GM18861 (cell line): ENCODE results near the gene SHROOM1.

Experiments used
- ATAC-seq: cut with Tn5 transposase; IDR thresholded peaks from one replicate; pipeline ENCODE4 v1.9.1; 2021; ENCODE audit not compliant: unreplicated experiment

SHROOM1 gene

DNA sequence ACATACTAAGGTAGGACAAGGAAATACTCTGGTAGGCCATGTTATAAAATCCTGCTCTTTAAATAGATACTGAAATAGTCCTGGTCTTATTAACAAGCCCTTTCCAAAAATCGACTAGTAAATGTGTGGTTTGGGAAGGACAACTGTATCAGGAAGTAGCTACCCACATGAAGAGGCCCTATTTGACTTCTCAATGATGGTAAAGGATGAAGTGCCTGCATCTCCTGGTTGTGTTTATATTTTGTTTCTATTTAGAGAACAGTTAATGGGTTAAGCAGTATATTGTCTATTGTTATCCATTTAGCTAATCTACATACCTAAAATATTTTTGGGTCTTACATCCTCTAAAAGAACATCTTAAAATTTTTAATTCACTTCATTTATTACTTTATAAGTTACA is 23.3 kb upstream of the SHROOM1 start:
- no peak for ATAC-seq

DNA sequence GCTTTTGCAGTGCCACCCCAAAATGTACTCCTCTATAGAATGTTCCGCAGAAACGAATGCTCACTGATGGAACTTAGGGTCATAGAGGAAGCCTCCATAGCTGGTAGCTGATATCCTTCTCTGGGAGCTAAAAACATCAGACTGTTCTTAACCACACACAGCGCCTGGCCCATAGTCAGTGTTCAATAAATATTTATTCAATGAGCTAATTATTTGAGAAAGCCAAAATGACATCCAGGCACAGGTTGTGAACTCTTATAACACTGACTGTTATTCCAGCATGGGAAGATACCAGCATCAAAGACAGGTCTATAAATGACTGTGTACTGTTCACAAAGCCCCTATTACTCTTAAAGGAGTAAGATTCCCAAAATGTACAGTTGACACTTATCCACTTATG is 22.9 kb upstream of the SHROOM1 start:
- no peak for ATAC-seq

DNA sequence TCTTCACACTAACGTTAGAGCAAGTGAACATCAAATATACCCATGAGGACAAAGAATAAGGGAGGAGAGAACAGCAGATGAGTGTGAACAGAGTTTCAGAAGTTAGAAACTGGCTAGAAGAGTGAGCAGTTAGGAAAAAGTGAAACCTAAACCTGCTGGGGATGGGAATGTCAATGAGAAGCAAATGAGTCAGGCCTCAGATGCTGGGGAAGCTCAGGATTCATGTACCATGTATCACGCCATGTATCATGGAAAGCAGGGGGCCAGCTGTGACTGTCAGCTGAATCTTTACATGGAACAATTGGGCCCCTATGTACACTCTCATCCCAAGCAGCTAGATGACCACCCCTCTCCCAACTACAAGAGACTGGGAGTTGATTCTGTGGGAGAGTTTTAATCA is 19.6 kb upstream of the SHROOM1 start:
- no peak for ATAC-seq

DNA sequence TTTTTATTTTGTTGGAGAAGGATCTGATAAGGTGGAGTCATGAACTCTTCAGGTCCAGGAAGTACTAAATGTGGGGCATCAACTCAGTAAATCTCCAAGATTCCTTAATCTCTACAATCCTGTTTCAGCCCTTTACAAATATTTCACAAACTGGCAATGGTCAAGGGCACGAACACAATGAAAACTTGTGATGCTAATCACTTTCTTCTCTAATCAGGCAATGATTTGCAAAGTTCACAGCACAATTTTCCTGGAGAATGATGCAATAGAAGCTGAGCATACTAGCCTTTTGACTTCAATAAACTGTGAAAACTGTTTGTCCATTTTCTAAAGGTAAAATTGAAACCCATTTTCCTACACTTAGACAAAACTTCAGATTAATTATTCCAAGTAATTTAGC is 18.9 kb upstream of the SHROOM1 start:
- ATAC-seq: no peak

DNA sequence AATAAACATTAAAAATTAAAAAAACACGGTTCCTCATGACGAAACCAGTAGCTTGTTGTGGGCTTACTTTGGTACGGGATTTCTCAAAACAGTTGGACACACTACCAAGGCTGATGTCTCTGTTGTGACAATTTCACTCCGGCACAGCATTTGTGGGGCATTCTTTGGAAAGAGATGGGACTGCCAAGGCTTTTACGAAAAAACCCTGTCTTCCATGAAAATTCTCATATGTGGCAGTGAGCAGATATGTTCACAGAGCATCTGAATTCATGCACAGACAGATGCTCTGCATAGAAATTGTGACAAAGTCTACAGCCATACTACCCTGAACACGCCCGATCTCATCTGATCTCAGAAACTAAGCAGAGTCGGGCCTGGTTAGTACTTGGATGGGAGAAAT is 17.8 kb upstream of the SHROOM1 start:
- ATAC-seq: no peak

DNA sequence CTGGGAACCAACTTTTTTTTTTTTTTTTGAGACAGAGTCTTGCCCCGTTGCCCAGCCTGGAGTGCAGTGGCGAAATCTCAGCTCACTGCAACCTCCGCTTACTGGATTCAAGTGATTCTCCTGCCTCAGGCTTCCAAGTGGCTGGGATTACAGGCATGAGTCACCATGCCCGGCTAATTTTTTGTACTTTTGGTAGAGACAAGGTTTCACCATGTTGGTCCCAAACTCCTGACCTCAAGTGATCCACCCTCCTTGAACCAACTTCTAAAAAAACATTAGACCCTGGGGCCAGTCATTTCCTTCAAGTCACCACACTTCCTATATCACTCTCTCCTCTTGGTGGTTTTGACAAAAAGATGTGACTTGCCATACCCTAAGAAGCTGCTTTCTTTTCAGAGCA is 10.9 kb upstream of the SHROOM1 start:
- no peak for ATAC-seq

DNA sequence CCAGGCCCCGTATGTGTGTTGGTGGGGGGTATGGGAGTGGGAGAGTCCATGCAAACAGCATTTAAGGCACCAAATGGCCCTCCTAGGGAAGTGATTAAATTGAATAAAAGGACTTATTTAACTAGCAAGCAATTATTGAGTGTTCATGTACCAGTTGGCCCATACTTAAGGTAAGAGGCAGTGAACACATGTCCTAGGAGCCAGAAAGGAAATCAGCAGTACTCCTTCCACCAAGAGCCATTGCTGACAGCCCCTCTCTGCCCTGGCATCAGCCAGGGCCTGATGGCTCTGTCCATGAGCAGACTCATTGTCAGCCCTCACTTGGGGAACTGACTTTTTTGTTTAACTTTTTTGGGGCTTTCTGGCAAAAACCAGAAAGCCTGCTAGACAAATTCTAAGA is 10.4 kb upstream of the SHROOM1 start:
- ATAC-seq: no peak

DNA sequence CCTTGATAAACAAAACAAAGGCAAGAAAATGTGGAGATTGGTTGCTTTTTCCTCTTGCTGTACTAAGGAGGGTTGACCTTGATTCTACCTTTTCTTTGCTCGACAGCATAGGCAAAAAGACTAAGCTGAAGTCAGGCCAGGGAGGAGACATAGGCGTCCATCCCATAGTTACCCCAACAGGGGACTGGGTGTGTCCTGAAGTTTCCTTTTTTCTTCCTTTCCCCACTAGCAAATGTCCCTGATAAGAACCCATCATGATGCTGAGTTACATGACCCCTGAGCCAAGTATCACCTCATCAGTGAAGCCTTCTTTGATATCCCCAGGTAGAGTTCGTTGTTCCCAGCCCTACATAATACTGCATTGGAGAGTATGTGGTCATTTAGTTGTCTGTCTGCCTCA is 9.9 kb upstream of the SHROOM1 start:
- ATAC-seq: no peak

DNA sequence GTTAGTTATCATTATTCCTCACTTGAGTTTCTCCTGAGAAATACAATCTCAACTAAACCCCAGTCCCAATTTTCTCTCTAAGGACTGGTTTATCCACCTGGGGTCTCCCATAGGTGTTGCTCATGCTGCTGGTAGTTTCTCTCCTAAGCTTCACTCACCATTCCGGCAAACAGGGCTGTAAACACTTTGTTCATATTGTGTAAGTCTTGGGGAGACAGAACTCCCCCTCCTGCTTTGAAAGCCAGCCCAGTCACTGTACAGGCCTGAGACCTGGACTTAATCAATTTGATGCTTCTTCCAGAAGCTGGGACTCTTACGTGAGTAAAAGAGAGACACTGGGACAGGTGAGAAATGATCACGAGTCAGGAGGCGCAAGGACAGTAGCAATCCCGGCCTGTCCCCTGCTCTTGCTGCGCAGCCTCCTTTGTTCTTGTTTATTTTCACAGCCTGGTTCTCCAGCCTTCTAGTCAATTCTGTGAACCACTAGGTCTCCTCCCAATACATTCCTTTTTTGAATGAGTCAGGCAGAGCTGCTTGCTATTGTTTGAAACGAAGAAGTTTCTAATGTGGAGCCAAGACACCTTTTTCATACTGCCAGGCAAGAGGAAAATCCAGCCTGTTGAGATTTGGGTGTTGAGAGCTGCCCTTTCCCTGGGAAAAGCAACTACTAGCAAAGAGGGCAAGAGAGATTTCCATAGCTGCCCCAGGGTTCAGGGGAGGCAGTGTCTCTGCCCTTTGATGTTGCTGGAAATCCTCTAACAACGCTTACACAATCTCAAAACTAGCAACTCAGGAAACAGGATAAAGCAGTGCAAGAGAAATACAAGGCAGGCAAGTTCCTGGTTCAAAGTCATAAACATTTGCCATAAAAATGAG is 9.2 kb upstream of the SHROOM1 start:
- no peak for ATAC-seq

DNA sequence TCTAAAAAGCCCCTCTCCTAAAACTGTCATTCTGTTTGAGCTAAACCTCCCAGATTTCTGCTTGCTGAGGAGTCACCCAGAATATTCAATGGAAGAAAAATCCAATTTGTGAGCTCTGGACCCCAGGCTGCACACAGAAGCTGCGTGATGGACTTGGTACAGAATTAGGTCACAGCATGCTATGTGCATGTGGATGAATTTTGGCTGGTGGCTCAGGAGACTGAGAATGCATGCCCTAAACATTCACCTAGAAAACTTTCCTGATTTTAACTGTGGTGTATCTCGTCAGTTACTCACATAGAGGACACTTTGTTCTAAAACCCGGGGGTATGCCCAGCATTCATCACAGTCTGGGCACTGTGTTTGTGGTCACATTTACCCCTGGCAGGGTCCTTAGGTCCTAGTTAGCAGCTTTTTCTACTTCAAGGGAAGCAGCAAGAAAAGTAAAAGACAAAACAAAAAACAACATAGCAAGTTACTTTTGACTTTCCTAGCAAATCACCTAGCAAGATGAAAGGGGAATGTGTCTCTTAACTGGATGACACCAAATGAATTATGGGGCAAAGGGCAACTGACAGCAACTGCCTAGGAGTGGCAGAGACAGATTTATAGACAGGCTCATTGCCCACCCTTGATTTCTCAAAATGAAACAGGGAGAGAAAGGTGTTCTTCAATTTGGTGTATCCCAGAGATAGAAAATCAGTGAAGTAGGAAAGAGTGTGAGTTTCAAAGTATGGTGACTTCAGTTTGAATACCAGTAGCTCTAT is 8.3 kb upstream of the SHROOM1 start:
- ATAC-seq: no peak

DNA sequence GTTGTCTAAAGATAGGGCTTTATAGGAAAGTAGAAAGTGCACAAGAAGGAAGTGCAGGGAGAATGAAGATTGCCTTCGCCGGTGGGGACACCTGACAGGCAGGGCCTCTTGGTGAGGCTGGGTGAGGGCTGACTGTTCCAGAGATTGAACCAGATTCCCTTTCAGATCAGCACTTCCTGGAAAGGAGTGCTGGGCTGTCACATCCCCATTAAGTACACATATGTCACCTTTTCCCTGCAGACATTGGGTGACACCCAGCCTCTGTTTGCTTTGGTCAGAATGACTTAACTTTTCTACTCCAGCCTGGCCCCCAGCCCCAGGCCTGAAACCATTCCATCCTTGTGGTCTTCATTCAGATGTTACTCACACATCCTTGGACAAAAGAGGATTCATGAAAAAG is 7.4 kb upstream of the SHROOM1 start:
- ATAC-seq: no peak

DNA sequence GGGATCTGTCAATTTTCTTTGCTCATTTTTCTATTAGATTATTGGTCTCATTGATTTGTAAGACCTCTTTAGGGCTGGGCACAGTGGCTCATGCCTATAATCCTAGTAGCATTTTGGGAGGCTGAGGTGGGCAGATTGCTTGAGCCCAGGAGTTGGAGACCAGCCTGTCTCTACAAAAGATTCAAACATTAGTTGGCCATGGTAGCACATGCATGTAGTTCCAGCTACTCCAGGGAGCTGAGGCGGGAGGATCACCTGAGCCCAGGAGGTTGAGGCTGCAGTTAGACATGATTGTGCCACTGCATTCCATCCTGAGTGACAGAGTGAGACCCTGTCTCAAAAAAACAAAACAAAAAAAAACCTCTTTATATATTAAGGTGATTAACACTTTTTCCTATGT is 6.4 kb upstream of the SHROOM1 start:
- ATAC-seq: no peak

DNA sequence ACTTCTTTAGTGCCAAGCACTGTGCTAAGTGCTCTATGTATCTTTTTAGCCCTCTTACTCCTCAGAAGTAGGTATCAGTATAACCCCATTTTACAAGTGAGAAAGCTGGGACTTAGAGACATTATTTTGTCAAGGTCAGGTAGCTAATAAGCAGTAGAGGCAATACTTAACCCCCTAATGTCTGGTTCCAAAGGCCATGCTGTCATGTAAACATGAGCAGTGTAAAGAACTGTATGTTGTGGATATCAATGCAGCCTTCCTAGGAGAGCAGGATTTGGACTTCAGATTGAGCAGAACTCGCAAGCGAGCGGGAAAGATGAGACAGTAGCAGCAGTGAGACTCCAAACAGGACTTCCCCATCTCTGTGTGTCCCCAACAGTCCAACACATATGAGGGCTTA is 3.6 kb upstream of the SHROOM1 start:
- no peak for ATAC-seq

DNA sequence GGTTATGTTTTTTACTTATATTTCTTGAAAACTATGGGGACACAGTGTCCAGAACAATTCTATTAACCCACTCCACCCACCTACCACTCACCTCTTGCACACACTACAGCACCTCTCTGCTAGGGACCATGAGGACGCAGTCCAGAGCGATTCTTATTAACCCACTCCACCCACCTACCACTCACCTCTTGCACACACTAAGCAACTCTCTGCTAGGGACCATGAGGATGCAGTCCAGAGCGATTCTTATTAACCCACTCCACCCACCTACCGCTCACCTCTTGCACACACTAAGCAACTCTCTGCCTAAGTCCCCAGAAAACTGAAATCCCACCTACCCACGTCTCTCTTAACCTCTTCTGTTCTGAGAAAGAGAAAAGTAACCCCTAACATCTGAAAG is 2.2 kb upstream of the SHROOM1 start:
- no peak for ATAC-seq

DNA sequence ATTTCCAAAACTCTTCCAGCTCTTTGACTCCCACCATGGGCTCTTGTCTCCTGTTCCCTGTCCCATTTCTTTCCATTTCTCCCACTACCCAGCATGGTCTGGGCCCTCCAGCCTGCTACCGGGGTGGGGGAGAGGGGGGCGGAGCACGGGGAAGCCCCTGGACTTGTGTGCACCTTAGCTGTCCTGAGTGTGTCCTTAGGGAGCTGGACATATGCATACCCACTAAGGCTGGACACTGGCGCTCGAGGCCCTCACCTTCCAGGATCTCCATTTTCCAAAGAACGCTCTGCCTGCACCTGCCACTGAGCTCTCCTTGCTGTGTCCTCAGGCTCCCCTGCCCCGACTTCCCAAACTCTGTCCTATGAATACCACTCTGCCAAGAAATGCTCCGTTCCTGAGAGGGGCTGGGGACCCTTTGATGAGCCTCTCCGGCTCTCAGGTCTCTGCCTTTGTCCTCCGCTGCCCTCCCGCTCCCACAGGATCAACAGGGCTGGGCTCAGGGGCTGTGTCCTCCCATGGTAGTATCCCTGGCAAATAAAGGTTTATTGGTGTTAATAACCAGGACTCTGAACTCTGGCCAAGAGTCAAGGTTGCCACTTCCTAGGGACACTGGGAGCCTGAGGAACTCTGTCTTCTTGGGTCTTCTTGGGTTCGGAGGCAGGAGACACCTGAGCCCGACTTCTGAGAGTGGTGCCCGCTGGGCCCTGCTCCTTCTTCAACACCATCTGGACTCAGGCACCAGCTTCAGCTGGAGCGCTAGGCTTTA is 831 bp upstream of the SHROOM1 start:
- no peak for ATAC-seq

DNA sequence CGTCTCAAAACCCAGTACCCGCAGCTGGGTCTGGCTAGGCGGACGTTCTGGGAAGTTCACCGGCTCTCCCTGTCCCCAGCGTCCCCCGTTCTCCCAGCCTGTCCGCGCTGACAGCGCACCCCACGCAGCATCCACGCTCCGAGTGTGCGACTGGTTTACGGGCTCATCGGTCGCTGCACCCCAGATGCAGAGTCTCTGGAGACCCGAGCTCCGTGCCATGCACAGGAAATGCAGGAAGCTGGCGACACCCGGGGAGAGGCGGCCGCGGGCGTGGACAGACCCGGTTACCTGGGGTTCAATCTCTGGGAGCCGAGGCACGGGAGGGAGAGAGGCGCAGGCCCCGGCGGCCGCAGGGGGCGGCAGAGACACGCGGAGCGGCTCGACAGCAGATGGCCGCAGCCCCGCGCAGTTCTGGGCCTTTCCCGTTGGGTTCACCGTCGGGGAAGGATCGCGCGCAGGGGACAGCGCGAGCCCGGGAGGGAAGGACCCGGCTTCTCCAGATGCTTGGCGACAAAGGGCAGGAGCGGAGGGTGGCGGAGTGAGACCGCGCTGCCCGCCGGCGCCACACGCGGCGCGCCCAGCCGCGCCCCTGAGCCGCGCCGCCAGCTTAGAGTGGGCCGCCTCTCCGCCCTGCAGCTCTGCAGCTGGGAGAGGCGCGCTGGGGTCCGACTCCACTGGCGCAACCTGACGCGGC is 558 bp downstream of the SHROOM1 start:
- peak; percentile 64 for ATAC-seq

DNA sequence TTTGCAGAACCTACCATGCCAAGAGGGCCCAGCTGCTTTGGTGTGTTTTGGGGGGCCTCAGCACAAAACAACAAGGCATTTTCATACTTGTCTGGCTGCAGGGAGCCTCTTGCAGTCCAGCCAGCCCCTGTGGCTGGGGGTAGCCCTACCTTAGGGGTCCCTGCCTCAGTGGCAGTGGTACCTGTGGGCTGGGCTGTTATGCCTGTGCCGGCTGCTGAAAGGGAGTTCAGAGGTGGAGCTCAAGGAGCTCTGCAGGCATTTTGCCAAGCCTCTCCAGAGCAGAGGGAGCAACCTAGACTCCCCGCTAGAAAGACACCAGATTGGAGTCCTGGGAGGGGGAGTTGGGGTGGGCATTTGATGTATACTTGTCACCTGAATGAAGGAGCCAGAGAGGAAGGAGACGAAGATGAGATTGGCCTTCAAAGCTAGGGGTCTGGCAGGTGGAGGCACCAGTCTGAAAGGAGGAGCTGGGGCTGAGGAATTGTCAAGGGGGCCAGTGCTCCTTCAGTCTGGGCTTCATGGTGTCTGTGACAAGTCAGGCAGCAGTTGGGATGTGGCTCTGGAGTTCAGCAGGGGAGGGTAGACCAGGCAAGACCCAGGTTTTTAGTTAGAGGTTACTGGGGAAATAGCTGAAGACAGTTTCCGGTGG is 1.5 kb downstream of the SHROOM1 start:
- no peak for ATAC-seq

DNA sequence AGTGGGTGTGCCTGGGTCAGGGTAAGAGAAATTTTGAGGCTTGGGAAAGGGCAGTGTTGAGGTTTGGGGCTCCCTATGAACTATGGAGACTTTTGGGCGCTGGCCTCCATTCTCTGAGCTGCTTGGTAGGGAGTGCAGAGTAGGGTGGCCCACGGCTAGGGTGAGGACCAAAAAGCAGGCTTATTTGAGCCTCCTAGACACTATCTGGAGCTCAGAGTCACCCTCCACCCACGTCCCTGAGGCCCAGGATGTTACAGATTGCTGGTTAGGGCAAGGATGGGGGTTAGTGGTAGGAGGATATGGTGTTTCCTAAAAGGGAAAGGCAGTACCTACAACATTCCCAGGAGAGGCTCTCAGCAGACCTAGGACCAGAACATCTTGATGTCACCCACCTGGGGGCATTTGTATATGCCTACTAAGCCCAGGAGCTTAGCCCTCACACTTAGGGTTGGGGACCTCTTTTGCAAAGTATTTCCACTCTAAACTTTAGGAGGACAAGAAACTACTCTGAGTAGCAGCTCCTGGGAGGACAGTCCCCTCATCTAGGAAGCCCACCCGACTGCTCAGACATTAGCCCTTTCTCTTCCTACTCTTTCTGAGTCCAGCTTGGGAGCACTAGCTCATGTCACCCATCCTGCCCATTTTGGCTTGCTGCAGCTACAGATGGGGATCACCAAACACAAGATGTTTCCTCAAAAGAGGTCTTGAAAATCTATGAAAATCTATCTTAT is 2.3 kb downstream of the SHROOM1 start:
- ATAC-seq: no peak

DNA sequence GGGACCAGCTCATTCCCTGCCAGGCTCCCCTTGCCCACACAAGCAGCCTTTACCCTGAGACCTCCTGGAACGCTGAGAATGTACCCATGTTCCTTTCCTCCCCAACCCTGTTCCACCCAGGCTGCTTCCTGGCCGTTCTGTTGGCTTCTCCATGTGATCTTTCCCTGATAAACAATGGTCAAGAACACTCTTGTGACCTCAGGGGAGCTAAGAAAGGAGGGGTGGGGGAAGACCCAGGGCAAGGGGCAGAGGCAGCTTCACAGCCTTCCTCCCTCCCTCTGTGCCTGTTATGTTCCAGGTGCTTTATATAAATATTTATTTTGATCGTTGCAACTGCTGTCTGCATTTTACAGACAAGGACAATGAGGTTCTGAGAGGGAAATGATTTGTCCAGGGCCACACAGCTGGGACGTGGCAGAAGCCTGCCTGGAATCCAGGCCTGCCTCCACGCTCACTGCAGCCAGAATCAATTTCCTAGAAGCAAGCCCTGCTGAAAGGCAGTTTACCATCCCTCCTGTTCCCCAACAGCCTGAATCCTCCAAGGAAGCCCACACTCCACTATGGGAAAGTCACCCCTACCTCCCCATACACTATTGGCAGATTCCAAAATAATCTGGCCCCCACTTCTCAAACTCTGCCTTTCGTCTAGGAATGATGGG is 3.9 kb downstream of the SHROOM1 start:
- ATAC-seq: no peak
